Mononuclear cell (primary cell): ENCODE data around the gene FAXC. TPM values are rescaled to one million over a fixed set of nuclear protein-coding genes. Genes with fewer than 3 reads are reported as not detected.

Experiments
- H3K27me3 ChIP-seq: 2 replicates; pipeline ENCODE4 v1.6.0; 2011; ENCODE audit warnings: low read length, control low read depth; ENCODE audit not compliant: insufficient read depth
- H3K4me1 ChIP-seq: 2 replicates; pipeline ENCODE4 v1.5.1; 2011; ENCODE audit warnings: mild to moderate bottlenecking, low read length, control low read depth; ENCODE audit not compliant: insufficient read depth
- H3K4me3 ChIP-seq: 2 replicates; pipeline ENCODE4 v1.5.1; 2011; ENCODE audit warnings: mild to moderate bottlenecking, low read length, moderate library complexity
- H3K9me3 ChIP-seq: 2 replicates; pipeline ENCODE4 v1.5.1; 2011; ENCODE audit warnings: low read depth, mild to moderate bottlenecking, control low read depth, low read length
- total RNA-seq: library from RNA; depleted of rRNA; stranded (reverse); fragments of >200 nt; gene quantifications from one replicate; pipeline ENCODE4 v1.2.3, GENCODE V29; 2012

Gene FAXC
- total RNA-seq, 1 donor, result not detected

- no peak overlapping the region for H3K4me3 ChIP-seq
- H3K4me1 ChIP-seq, result no peaks in the 10 kb centered on the region
- H3K27me3 ChIP-seq, result peaks cover 3% of the 10 kb centered on the region
- no peaks in the 10 kb centered on the region for H3K9me3 ChIP-seq
Measured at GRCh38 chr6:99232056-99232455, 117.4 kb downstream of the FAXC start.

GRCh38 chr6:99225172-99225571 lies 124.3 kb downstream of the FAXC start:
- H3K4me1 ChIP-seq, result no peaks in the 10 kb centered on the region
- no peaks in the 10 kb centered on the region for H3K9me3 ChIP-seq
- H3K27me3 ChIP-seq, result no peaks in the 10 kb centered on the region
- H3K4me3 ChIP-seq, result no peak overlapping the region

Other genes with a start within 250 kb of the FAXC start
- gene COQ3, start 44.5 kb upstream of the FAXC start, total RNA-seq, result 1.0 TPM
- gene PNISR, start 75.6 kb upstream of the FAXC start, total RNA-seq, result 364 TPM
- gene USP45, start 165.7 kb upstream of the FAXC start, total RNA-seq, result 13.7 TPM
- 72.6 TPM for gene CCNC, start 219.0 kb upstream of the FAXC start, total RNA-seq